Kidney epithelial cell (primary cell): Measurements from ENCODE around the gene DMRTC2. TPM values are rescaled to one million over a fixed set of nuclear protein-coding genes. Genes with fewer than 3 reads are reported as not detected.

Experiments
- DNase-seq: peaks from one replicate; pipeline ENCODE4 v3.0.0-alpha.2; 2010; ENCODE audit warnings: low read depth
- H3K27me3 ChIP-seq: 2 replicates; pipeline ENCODE4 v1.6.0; 2011; ENCODE audit warnings: low read length; ENCODE audit not compliant: control insufficient read depth, insufficient read depth
- H3K36me3 ChIP-seq: 2 replicates; pipeline ENCODE4 v1.5.1; 2011; ENCODE audit warnings: low read length; ENCODE audit not compliant: control insufficient read depth, insufficient read depth
- H3K4me3 ChIP-seq: 2 replicates; pipeline ENCODE4 v1.5.1; 2011; ENCODE audit warnings: low read depth, mild to moderate bottlenecking, control low read depth, low read length
- total RNA-seq: library from RNA; depleted of rRNA; stranded (reverse); fragments of >200 nt; gene quantifications from 2 replicates; pipeline ENCODE4 v1.2.3, GENCODE V29; 2015
- TF ChIP-seq, protein P1 (sequence below): IDR thresholded peaks from 2 replicates; pipeline ENCODE4 v1.5.1; 2011; ENCODE audit warnings: mild to moderate bottlenecking, moderate library complexity, low read length, control low read depth, inconsistent platforms; ENCODE audit not compliant: insufficient read depth, poor library complexity, severe bottlenecking

The DMRTC2 gene
- total RNA-seq, 1 donor from 2014 or later, result not detected

DNA sequence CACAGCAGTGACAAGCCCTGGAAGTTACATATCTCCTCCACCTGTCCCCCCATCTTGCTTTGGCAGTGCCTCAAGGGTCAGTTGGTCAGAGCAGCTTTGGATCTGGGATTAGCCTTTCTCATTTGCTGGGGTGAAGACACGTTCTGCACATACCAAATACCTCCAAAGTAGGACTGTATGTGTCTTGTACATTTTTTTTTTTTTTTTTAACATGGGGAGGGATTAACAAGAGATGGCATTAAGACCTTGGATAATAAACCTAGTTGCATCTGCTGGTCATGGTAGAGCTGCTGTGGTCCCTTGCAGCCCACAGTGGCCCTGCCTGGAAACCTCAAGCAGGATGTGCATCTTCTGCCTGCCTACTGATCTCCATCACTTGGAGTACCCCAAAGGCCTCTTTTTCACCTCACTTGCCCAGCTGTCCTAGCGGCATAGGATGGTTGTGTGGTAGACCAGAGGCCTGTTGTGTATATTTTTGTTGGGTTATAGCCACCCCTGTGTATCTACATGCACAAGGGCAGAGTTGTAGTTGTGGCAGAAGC lies 17.7 kb downstream of the DMRTC2 start:
- H3K36me3 ChIP-seq, result peaks cover 8% of the 10 kb centered on the region
- H3K4me3 ChIP-seq, result no peak overlapping the region
- TF ChIP-seq, protein P1, sequence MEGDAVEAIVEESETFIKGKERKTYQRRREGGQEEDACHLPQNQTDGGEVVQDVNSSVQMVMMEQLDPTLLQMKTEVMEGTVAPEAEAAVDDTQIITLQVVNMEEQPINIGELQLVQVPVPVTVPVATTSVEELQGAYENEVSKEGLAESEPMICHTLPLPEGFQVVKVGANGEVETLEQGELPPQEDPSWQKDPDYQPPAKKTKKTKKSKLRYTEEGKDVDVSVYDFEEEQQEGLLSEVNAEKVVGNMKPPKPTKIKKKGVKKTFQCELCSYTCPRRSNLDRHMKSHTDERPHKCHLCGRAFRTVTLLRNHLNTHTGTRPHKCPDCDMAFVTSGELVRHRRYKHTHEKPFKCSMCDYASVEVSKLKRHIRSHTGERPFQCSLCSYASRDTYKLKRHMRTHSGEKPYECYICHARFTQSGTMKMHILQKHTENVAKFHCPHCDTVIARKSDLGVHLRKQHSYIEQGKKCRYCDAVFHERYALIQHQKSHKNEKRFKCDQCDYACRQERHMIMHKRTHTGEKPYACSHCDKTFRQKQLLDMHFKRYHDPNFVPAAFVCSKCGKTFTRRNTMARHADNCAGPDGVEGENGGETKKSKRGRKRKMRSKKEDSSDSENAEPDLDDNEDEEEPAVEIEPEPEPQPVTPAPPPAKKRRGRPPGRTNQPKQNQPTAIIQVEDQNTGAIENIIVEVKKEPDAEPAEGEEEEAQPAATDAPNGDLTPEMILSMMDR, result no peak
- H3K27me3 ChIP-seq, result no peaks in the 10 kb centered on the region
- DNase-seq, result no peak

DNA sequence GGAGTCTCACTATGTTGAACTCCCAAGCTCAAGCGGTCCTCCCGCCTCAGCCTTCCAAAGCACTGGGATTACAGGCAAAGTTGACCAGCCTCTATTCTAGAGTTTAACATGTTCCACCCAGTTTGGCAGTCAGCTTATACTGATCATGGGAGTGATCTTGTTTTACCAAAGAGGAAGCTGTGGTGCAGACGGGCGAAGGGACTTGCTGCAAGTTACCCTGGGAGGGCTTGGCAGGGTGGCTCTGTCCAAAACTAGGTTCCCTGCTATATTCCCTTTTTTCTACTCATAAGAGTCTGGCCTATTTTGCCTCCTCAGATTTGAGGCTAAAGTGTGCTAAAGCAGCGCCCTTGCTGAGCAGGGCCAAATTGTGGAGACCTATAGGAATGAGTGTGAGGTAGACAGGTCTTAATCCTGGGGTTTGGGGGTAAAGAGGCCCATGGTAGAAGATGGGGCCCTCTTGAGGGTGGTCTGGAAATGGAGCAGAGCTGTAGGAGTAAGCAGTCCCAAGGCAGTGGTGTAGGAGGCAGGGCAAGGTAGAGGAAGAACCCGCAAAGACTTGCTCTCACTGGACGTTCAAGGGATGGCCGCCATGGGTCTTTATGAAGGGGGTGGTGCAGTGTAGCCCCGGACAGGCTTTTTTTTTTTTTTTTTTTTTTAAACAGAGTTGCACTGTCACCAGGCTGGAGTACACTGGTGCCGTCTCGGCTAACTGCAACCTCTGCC lies 18.5 kb downstream of the DMRTC2 start:
- Histone ChIP-seq H3K27me3 (no peaks in the 10 kb centered on the region), H3K4me3 (no peak overlapping the region), H3K36me3 (peaks cover 11% of the 10 kb centered on the region)
- TF ChIP-seq, protein P1, result no peak
- DNase-seq, result no peak

GRCh38 chr19:41864374-41864773 lies 19.5 kb downstream of the DMRTC2 start:
- Histone ChIP-seq H3K27me3 (no peaks in the 10 kb centered on the region), H3K36me3 (peaks cover 15% of the 10 kb centered on the region), H3K4me3 (no peak overlapping the region)
- TF ChIP-seq, protein P1, result no peak
- no peak for DNase-seq

DNA sequence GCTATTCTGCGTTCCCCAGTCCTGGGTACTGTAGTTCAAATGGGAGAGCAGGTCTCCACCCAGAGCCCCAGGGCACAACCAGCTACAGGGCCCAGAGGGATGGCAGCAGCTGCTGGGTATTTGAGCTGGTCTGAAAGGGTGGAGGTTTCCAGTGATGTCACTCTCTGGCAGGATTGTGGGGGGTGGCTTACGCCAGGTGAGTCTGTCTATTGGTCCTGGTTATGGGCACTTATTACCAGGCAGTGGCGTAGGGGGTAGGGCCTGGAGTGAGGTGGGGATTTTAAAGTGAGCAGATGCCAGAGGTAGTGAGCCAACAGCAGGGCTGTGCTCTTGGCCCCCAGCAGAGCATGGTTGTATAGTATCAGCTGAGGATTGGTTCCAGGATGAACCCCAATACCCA lies 21.4 kb downstream of the DMRTC2 start:
- TF ChIP-seq, protein P1, result no peak
- H3K4me3 ChIP-seq, result no peak overlapping the region
- H3K27me3 ChIP-seq, result no peaks in the 10 kb centered on the region
- no peak for DNase-seq
- H3K36me3 ChIP-seq, result peaks cover 21% of the 10 kb centered on the region

DNA sequence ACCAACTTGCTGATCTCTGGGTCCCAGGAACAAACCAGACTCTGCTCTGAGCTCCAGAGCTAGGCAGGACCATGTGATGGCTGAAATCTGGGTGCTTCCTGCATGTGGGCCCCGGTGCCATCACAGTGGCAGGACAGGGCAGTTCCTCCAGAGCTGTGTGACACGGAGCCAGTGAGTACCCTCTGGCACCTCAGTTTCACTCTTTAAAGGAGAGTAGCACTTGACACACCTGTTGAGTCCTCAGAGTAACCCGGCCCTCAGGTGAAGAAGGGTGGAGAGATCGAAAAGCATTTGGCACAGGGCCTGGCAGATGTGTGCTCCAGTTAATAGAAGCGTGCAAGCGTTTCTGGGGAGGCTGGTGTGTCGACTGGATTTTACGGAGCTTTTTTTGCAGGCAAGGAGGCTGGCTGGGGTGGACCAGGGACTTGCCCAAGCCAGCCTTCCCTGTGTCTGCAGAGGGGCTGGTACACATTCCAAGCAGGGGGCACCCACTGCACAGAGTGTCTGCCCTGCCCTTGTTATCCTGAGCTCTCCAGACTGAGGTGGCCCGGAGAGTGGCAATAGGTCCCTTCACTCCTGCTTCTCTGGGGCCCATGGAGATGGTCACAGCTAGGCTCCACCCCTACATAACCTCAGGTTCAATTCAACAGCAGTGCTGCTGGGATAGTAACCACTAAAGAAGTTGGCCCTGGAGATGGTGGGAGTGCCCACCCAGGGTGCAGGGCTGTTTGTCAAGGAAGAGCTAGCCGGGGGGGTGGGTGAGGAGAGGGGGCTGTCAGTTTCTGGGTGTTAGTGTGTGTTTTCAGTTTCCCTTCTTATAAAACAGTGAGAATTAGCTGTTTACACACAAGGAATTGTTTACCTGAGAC lies 23.5 kb downstream of the DMRTC2 start:
- Histone ChIP-seq H3K4me3 (no peak overlapping the region), H3K36me3 (peaks cover 17% of the 10 kb centered on the region), H3K27me3 (no peaks in the 10 kb centered on the region)
- DNase-seq, result no peak
- TF ChIP-seq, protein P1, result no peak

DNA sequence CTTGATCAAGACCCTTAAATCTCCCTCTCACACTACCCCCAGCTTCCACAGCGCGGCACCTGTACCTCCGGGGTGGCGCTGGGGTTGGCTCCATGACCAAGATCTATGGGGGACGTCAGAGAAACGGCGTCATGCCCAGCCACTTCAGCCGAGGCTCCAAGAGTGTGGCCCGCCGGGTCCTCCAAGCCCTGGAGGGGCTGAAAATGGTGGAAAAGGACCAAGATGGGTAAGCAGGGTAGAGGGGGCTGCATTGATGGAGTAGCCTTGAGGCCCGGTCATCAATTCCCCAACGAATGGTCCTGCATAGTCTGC lies 24.1 kb downstream of the DMRTC2 start:
- no peaks in the 10 kb centered on the region for H3K27me3 ChIP-seq
- no peak for DNase-seq
- H3K36me3 ChIP-seq, result peaks cover 17% of the 10 kb centered on the region
- no peak overlapping the region for H3K4me3 ChIP-seq
- TF ChIP-seq, protein P1, result no peak
